Ectodermal cell (in vitro differentiated cells): Measurements from ENCODE around the gene SH3PXD2A.
"Not testable (repeated sequence)": the region's sequence is repeated elsewhere in the genome, so short reads cannot be mapped to it uniquely, and the experiment has no call there.

Source experiments
- H3K27ac ChIP-seq: 2 replicates; pipeline ENCODE4 v1.7.0; 2013; ENCODE audit warnings: mild to moderate bottlenecking, low read depth, low read length; ENCODE audit not compliant: insufficient read depth, poor library complexity, severe bottlenecking
- H3K27me3 ChIP-seq: 2 replicates; pipeline ENCODE4 v1.7.0; 2013; ENCODE audit warnings: mild to moderate bottlenecking, low read length; ENCODE audit not compliant: insufficient read depth, control insufficient read depth, poor library complexity, severe bottlenecking
- H3K36me3 ChIP-seq: one replicate; pipeline ENCODE4 v1.7.0; 2013; ENCODE audit warnings: low read length; ENCODE audit not compliant: control insufficient read depth, insufficient read depth
- H3K4me1 ChIP-seq: one replicate; pipeline ENCODE4 v1.7.0; 2013; ENCODE audit warnings: low read length; ENCODE audit not compliant: control insufficient read depth, insufficient read depth
- H3K4me3 ChIP-seq: 2 replicates; pipeline ENCODE4 v1.7.0; 2013; ENCODE audit warnings: low read depth, low read length, control low read depth; ENCODE audit not compliant: insufficient read depth
- H3K9me3 ChIP-seq: 2 replicates; pipeline ENCODE4 v1.7.0; 2013; ENCODE audit warnings: mild to moderate bottlenecking, low read length, moderate library complexity; ENCODE audit not compliant: control insufficient read depth
- WGBS, 2 experiments: methylation state at CpG; one replicate each; pipeline ENCODE4 v1.1.7; 2013; ENCODE audit warnings: missing lambda C conversion rate in 2 of 2; 5-methylcytosine and 5-hydroxymethylcytosine counted together

The SH3PXD2A gene

GRCh38 chr10:103850572-103850895 lies 4.8 kb downstream of the SH3PXD2A start:
- Histone ChIP-seq H3K27me3 (peaks cover 41% of the 10 kb centered on the region), H3K9me3 (no peaks in the 10 kb centered on the region), H3K36me3 (no peaks in the 10 kb centered on the region), H3K4me3 (no peak overlapping the region), H3K4me1 (peaks cover 5% of the 10 kb centered on the region), H3K27ac (no peak overlapping the region)
- WGBS, 2 experiments, result 92 to 93% methylated on average over 3 of the region's 3 CpGs

GRCh38 chr10:103849880-103850571 lies 5.3 kb downstream of the SH3PXD2A start:
- Histone ChIP-seq H3K36me3 (no peaks in the 10 kb centered on the region), H3K27ac (no peak overlapping the region), H3K9me3 (no peaks in the 10 kb centered on the region), H3K4me3 (no peak overlapping the region), H3K27me3 (peaks cover 39% of the 10 kb centered on the region), H3K4me1 (peaks cover 5% of the 10 kb centered on the region)
- WGBS, 2 experiments, result 78 to 89% methylated on average over 7 to 8 of the region's 8 CpGs

DNA sequence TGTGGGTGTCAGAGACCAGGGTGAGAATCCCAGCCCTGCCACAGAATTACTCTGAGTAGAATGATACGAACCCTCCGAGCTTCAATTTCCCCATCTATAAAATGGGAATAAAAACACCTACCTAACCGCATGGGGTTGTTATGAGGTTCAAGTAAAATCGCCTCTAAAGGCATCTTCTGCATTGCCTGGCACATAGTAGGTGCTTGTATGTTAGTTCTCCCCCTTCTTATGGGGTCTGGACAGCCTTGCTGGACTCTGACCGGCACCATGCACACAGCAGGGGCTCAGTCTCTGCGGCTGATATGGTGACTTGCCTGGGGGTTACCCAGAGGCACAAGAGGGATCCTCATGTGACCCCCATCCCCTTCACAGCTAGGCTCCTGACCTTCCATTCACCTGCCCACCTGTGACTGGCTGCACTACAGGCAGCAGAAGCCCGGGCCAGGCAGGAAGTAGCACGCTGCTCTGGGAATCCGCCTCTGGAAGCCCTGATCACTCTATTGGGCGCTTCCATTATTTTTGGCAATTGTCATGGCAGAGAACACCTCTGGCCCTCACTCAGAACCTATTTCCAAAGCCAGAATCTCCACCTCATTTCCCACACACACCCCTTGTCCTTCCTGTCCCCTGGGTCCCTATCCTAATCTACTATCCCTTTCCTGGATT lies 6.0 kb downstream of the SH3PXD2A start:
- H3K36me3 ChIP-seq, result no peaks in the 10 kb centered on the region
- peaks cover 32% of the 10 kb centered on the region for H3K27me3 ChIP-seq
- no peaks in the 10 kb centered on the region for H3K9me3 ChIP-seq
- H3K27ac ChIP-seq, result no peak overlapping the region
- H3K4me1 ChIP-seq, result no peaks in the 10 kb centered on the region
- 80 to 81% methylated on average over 10 of the region's 10 CpGs for WGBS, 2 experiments
- H3K4me3 ChIP-seq, result no peak overlapping the region

GRCh38 chr10:103847909-103848468 lies 7.4 kb downstream of the SH3PXD2A start:
- 63 to 64% methylated on average over 8 of the region's 8 CpGs for WGBS, 2 experiments
- Histone ChIP-seq H3K4me1 (no peaks in the 10 kb centered on the region), H3K36me3 (no peaks in the 10 kb centered on the region), H3K4me3 (no peak overlapping the region), H3K9me3 (no peaks in the 10 kb centered on the region), H3K27me3 (peaks cover 19% of the 10 kb centered on the region), H3K27ac (no peak overlapping the region)

DNA sequence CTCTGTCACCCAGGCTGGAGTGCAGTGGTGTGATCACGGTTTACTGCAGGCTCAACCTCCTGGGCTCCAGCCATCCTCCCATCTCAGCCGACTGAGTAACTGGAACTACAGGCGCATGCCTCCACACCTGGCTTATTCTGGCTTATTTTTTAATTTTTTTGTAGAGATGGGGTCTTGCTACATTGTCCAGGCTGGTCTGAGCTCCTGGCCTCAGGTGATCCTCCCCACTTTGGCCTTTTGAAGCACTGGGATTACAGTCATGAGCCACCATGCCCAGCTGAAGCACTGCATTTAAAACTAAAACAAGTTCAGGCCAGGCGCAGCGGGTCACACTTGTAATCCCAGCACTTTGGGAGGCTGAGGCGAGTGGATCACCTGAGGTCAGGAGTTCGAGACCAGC lies 8.0 kb downstream of the SH3PXD2A start:
- no peak overlapping the region for H3K27ac ChIP-seq
- WGBS, 2 experiments, result 74 to 75% methylated on average over 5 to 6 of the region's 7 CpGs
- H3K27me3 ChIP-seq, result peaks cover 12% of the 10 kb centered on the region
- H3K4me3 ChIP-seq, result no peak overlapping the region
- no peaks in the 10 kb centered on the region for H3K4me1 ChIP-seq
- H3K9me3 ChIP-seq, result no peaks in the 10 kb centered on the region
- H3K36me3 ChIP-seq, result no peaks in the 10 kb centered on the region

GRCh38 chr10:103845972-103846371 lies 9.4 kb downstream of the SH3PXD2A start:
- Histone ChIP-seq H3K36me3 (no peaks in the 10 kb centered on the region), H3K4me1 (no peaks in the 10 kb centered on the region), H3K27me3 (peaks cover under 1% of the 10 kb centered on the region), H3K9me3 (no peaks in the 10 kb centered on the region), H3K4me3 (no peak overlapping the region), H3K27ac (no peak overlapping the region)
- WGBS, 2 experiments, result 78 to 87% methylated on average over 5 of the region's 5 CpGs

- H3K36me3 ChIP-seq, H3K4me1 ChIP-seq, H3K9me3 ChIP-seq, H3K27me3 ChIP-seq, H3K4me3 ChIP-seq, H3K27ac ChIP-seq: not testable (repeated sequence)
- 92 to 93% methylated on average over 3 of the region's 3 CpGs for WGBS, 2 experiments
Observed at GRCh38 chr10:103845346-103845745, 10.0 kb downstream of the SH3PXD2A start.

DNA sequence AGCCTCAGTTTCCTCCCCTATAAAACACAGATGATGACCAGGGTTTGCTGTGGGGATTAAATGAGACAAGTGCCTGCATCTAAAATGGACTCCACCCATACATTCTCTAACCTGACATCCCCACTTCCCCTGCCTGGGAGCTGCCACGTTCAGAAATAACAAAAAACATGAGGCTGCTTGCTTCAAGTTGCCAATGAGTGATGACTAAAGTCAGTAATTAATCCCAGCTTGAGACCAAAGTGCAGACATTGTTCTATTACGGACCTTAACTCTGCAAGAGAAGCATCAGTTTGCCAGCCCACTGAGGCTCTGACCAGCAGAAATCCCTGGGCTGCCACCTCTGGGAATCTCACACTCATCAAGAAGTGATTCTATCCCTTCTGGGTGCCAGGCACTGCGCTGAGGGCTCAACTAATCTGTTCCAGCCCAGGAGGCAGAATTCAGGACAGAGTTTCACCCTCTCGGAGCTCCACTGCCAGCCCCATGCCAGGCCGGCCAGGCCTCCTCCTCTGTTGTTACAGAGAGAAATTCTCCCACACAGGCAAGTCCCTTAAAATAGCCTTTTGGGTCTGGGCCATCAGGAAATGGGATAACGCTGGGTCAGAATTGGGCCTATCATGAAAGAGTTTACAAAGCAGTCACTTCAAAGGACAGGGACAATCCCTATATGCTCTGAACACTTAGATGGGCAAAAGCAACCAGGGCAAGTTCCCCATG lies 11.4 kb downstream of the SH3PXD2A start:
- peaks cover 7% of the 10 kb centered on the region for H3K4me1 ChIP-seq
- H3K36me3 ChIP-seq, result no peaks in the 10 kb centered on the region
- H3K4me3 ChIP-seq, result no peak overlapping the region
- WGBS, 2 experiments, result 84 to 87% methylated on average over 6 of the region's 6 CpGs
- no peak overlapping the region for H3K27ac ChIP-seq
- no peaks in the 10 kb centered on the region for H3K9me3 ChIP-seq
- H3K27me3 ChIP-seq, result peaks cover 19% of the 10 kb centered on the region

GRCh38 chr10:103843045-103843444 lies 12.3 kb downstream of the SH3PXD2A start:
- Histone ChIP-seq H3K36me3 (no peaks in the 10 kb centered on the region), H3K27me3 (peaks cover 26% of the 10 kb centered on the region), H3K9me3 (no peaks in the 10 kb centered on the region), H3K4me1 (peaks cover 7% of the 10 kb centered on the region), H3K4me3 (no peak overlapping the region), H3K27ac (no peak overlapping the region)
- 91 to 96% methylated on average over 3 of the region's 3 CpGs for WGBS, 2 experiments

DNA sequence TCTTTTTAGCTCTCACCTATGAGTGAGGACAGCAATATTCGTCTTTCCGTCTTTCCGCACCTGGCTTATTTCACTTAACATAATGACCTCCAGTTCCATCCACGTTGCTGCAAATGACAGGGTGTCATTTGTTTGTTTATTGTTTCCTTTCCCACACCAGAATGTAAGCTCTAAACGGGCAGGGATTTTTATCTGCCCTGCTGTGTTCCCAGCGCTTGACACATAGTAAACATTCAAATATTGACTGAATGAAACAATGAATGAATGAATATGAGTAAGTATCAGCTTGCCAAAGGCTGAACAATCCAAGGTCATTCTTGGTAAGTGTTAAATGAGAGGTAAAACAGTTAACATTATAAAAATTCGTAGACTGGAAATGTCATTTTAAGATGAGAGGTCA lies 12.8 kb downstream of the SH3PXD2A start:
- Histone ChIP-seq H3K9me3 (no peaks in the 10 kb centered on the region), H3K27me3 (peaks cover 26% of the 10 kb centered on the region), H3K27ac (no peak overlapping the region), H3K36me3 (no peaks in the 10 kb centered on the region), H3K4me3 (no peak overlapping the region), H3K4me1 (peaks cover 7% of the 10 kb centered on the region)
- WGBS, 2 experiments, result 73 to 76% methylated on average over 5 to 6 of the region's 7 CpGs
